Activated naive CD4-positive, alpha-beta T cell treated with anti-CD3 and anti-CD28 coated beads for 36 hours (primary cell): ENCODE results near the gene GPR151. TPM values are rescaled to one million over a fixed set of nuclear protein-coding genes. Genes with fewer than 3 reads are reported as not detected.

Experiments
- CTCF ChIA-PET: fragments of 350-600 bp; sonication (Branson Sonifier 250); formaldehyde crosslinking; loops from one replicate; lab custom pipeline; 2021; ENCODE audit warnings: antibody characterized with exemption; lab: Charles Lee
- DNase-seq: peaks from one replicate; pipeline ENCODE4 v3.0.0-alpha.2; 2020
- H3K27ac Mint-ChIP-seq: one replicate; pipeline ENCODE4 v1.8.0; 2021; ENCODE audit warnings: mild to moderate bottlenecking, mixed read lengths
- H3K27me3 Mint-ChIP-seq: one replicate; pipeline ENCODE4 v1.8.0; 2021; ENCODE audit warnings: low read depth, mixed read lengths
- H3K36me3 Mint-ChIP-seq: one replicate; pipeline ENCODE4 v1.8.0; 2021; ENCODE audit warnings: low read depth, mixed read lengths
- H3K4me1 Mint-ChIP-seq: one replicate; pipeline ENCODE4 v1.8.0; 2021; ENCODE audit warnings: low read depth, mixed read lengths
- H3K4me3 Mint-ChIP-seq: one replicate; pipeline ENCODE4 v1.8.0; 2021; ENCODE audit warnings: mild to moderate bottlenecking, moderate library complexity, mixed read lengths
- H3K9me3 Mint-ChIP-seq: one replicate; pipeline ENCODE4 v1.8.0; 2021; ENCODE audit warnings: mixed read lengths
- intact Hi-C: fragments of 100-400 bp; cut with micrococcal nuclease; formaldehyde crosslinking; loops from one replicate; pipeline ENCODE4 v1.15.1; 2023
- total RNA-seq, 2 experiments: library from RNA; stranded (reverse); gene quantifications; one replicate each; pipeline ENCODE4 v1.2.3, GENCODE V29; 2021

GPR151 gene
- total RNA-seq, 2 experiments from 2014 or later, result not detected

- H3K27ac Mint-ChIP-seq, result no peak overlapping the region
Observed at GRCh38 chr5:146475190-146475780, 40.7 kb downstream of the GPR151 start.

GRCh38 chr5:146474065-146474464 is 41.9 kb downstream of the GPR151 start:
- no peaks in the 10 kb centered on the region for H3K9me3 Mint-ChIP-seq

More at GRCh38 chr5:146475190-146475780, 40.7 kb downstream of the GPR151 start:
- CTCF ChIA-PET, result no interaction called here
- no peak for DNase-seq
- H3K4me3 Mint-ChIP-seq, result no peak overlapping the region
- no peaks in the 10 kb centered on the region for H3K4me1 Mint-ChIP-seq
- no peaks in the 10 kb centered on the region for H3K27me3 Mint-ChIP-seq
- peaks cover 48% of the 10 kb centered on the region for H3K36me3 Mint-ChIP-seq
- intact Hi-C loops, result no loop called here
- no peaks in the 10 kb centered on the region for H3K9me3 Mint-ChIP-seq

GRCh38 chr5:146467760-146468159 is 48.2 kb downstream of the GPR151 start:
- Mint-ChIP-seq H3K4me1 (peaks cover 18% of the 10 kb centered on the region), H3K36me3 (peaks cover 52% of the 10 kb centered on the region), H3K9me3 (no peaks in the 10 kb centered on the region), H3K27ac (peak overlapping the region; percentile 50), H3K27me3 (no peaks in the 10 kb centered on the region), H3K4me3 (no peak overlapping the region)
- CTCF ChIA-PET, result interaction anchor here (0.6 to 1.4 kb wide), 4 partner anchors 8 to 31 kb away, joined by 3 to 4 read pairs (median 4); no protein-coding TSS in a partner anchor
- intact Hi-C loops, result loop anchor here (2.0 to 10.0 kb wide), 2 partner anchors 13 to 343 kb away; no protein-coding TSS in a partner anchor
- DNase-seq, result no peak

More at GRCh38 chr5:146474065-146474464, 41.9 kb downstream of the GPR151 start:
- Mint-ChIP-seq H3K36me3 (peaks cover 48% of the 10 kb centered on the region), H3K27ac (no peak overlapping the region), H3K27me3 (no peaks in the 10 kb centered on the region), H3K4me1 (no peaks in the 10 kb centered on the region), H3K4me3 (no peak overlapping the region)
- intact Hi-C loops, result no loop called here
- CTCF ChIA-PET, result interaction anchor here (0.6 kb wide), 2 partner anchors 14 to 195 kb away, joined by 3 read pairs; no protein-coding TSS in a partner anchor
- no peak for DNase-seq

- Mint-ChIP-seq H3K4me1 (peaks cover 18% of the 10 kb centered on the region), H3K9me3 (no peaks in the 10 kb centered on the region), H3K27ac (no peak overlapping the region), H3K4me3 (no peak overlapping the region), H3K36me3 (peaks cover 47% of the 10 kb centered on the region), H3K27me3 (no peaks in the 10 kb centered on the region)
- DNase-seq, result no peak
- CTCF ChIA-PET, result interaction anchor here (0.6 to 1.4 kb wide), 2 partner anchors 11 to 30 kb away, joined by 4 read pairs; no protein-coding TSS in a partner anchor
- intact Hi-C loops, result loop anchor here (2.0 to 10.0 kb wide), 2 partner anchors 14 to 342 kb away; no protein-coding TSS in a partner anchor
Observed at GRCh38 chr5:146466521-146467349, 49.3 kb downstream of the GPR151 start.

- H3K27ac Mint-ChIP-seq, result no peak overlapping the region
- H3K4me1 Mint-ChIP-seq, result peaks cover 29% of the 10 kb centered on the region
- DNase-seq, result no peak
- H3K4me3 Mint-ChIP-seq, result no peak overlapping the region
- intact Hi-C loops, result loop anchor here (10.0 kb wide), 1 partner anchor 339 kb away; no protein-coding TSS in a partner anchor
- H3K27me3 Mint-ChIP-seq, result no peaks in the 10 kb centered on the region
- CTCF ChIA-PET, result interaction anchor here (1.0 kb wide), 1 partner anchor 17 kb away, joined by 3 read pairs; the partner anchor contains the start of gene TCERG1
- no peaks in the 10 kb centered on the region for H3K9me3 Mint-ChIP-seq
- peaks cover 47% of the 10 kb centered on the region for H3K36me3 Mint-ChIP-seq
Observed at GRCh38 chr5:146463446-146463845, 52.5 kb downstream of the GPR151 start.

Other genes with a start within 250 kb of the GPR151 start
- gene POU4F3, start 177.4 kb downstream of the GPR151 start, total RNA-seq, result not detected
- 100 to 1,000 TPM; 123 to 131 TPM for gene TCERG1, start 68.9 kb downstream of the GPR151 start, total RNA-seq